Prostate gland (tissue), 2 donors: Measurements from ENCODE around the gene SEC61G.

Experiments
- POLR2AphosphoS5 ChIP-seq: sonication (generic); formaldehyde crosslinking; IDR thresholded peaks from one replicate; pipeline ENCODE4 v1.6.1; 2017; ENCODE audit warnings: antibody characterized with exemption
- TF ChIP-seq, protein P1 (sequence below), 4 experiments: fragments of 200-600 bp in 2 of 4; fragments of 450-650 bp in 2 of 4; sonication (generic) in 2 of 4; IDR thresholded peaks; 1 replicate in 3 of 4; 2 replicates in 1 of 4; pipeline ENCODE4 v1.5.1; 2016 to 2019; ENCODE audit warnings: antibody characterized with exemption in 4 of 4, mild to moderate bottlenecking in 2 of 4, moderate library complexity in 2 of 4

DNA sequence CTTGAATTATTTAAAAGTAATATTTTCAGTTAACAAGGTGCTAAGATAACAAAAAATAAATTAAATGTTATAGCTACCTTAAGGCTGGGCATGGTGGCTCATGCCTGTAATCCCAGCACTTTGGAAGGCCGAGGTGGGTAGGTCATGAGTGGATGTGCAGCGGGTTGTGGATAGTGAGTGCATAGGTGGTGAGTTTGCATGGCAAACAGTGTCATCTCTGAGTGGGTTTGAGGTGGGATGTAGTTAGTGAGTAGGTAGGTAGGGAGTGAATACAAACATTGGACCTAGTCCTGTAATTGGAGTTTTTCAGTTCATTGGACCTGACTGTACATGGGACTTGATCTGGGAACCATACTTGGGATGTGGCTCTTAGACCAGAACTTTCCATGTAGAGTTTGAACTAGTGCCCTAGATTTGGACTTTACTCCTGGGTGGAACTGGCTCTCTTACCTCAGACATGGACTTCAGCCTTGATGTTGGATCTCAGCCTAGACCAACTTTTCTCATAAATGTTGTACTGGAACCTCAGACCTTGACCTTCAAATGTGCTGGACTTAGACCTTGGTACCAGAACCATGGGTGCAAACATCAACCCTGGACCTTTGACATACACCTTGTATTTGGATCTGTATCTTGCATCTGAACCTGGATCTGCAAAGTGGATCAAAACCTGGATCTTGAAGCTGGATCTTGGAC is 47.0 kb downstream of the SEC61G start:
- TF ChIP-seq, protein P1, sequence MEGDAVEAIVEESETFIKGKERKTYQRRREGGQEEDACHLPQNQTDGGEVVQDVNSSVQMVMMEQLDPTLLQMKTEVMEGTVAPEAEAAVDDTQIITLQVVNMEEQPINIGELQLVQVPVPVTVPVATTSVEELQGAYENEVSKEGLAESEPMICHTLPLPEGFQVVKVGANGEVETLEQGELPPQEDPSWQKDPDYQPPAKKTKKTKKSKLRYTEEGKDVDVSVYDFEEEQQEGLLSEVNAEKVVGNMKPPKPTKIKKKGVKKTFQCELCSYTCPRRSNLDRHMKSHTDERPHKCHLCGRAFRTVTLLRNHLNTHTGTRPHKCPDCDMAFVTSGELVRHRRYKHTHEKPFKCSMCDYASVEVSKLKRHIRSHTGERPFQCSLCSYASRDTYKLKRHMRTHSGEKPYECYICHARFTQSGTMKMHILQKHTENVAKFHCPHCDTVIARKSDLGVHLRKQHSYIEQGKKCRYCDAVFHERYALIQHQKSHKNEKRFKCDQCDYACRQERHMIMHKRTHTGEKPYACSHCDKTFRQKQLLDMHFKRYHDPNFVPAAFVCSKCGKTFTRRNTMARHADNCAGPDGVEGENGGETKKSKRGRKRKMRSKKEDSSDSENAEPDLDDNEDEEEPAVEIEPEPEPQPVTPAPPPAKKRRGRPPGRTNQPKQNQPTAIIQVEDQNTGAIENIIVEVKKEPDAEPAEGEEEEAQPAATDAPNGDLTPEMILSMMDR (IDR thresholded peaks at IDR 0.05), result no peak
- TF ChIP-seq POLR2AphosphoS5, result no peak
